Cortex of kidney (tissue), 1 donor: ENCODE measurements around the gene PI4KA.
A peak's percentile ranks its signal among the peaks of the same experiment; 100 is the strongest.
"Not testable (repeated sequence)": the region's sequence is repeated elsewhere in the genome, so short reads cannot be mapped to it uniquely, and the experiment has no call there.

Experiments
- DNase-seq: peaks from one replicate; lab custom pipeline; 2025; lab: John Stamatoyannopoulos, UW

PI4KA gene

DNA sequence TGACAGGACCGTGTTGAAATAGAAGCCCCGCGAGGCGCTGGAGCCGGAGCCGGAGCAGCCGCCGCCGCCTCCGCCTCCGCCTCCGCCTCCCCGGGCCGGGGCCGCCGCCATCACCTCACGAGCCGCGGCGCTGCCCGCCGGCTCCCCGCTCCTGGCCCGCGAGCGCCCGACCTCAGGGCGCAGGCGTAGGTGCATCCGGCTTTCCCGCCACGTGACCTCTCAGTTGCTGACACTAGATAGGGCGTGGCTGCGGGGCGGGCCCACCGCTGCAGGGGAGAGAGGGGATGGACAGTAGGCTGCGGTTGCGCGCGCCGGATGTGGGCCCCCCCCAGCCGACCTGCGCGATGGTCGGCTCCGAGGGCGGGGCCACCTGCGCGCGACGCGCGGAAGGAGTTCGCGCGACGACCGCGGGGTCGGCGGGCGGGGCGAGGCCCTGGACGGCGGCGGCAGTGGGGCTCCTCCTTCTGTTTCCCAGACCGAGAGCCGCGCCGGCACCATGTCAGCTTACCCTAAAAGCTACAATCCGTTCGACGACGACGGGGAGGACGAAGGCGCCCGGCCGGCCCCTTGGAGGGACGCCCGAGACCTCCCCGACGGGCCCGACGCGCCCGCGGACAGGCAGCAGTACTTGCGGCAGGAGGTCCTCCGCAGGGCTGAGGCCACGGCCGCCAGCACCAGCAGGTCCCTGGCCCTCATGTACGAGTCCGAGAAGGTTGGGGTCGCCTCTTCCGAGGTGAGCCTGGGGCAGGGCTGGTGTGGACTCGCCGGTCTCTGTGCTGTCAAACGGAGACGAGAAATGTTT lies at the start of gene PI4KA, which contains the start of gene SNAP29:
Gene PI4KA, minus strand, starts transcription at position 197 of the 802 bp plus-strand sequence. Its CDS starts 86 bp downstream, at position 111.
Gene SNAP29, plus strand, starts transcription at position 393 of the 802 bp plus-strand sequence. Its CDS starts 104 bp downstream, at position 497.
- peak; percentile 95 for DNase-seq

DNA sequence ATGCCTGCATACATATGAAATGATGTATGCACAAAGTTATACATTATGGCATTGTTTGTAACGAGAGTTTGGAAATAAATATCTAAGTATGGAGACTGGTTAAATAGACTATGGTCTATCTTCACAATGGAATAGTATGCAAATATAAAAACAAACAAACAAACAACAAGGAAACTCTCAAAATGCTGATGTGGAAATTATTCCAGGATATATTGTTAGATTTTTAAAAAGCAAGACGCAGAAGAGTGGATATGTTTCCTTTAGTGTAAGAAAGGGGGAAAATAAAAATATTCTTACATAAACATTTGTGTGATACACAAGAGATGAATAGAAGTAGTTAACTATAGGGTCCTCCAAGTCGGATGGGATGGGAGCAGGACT lies 47.8 kb upstream of the PI4KA start:
- DNase-seq: no peak

DNA sequence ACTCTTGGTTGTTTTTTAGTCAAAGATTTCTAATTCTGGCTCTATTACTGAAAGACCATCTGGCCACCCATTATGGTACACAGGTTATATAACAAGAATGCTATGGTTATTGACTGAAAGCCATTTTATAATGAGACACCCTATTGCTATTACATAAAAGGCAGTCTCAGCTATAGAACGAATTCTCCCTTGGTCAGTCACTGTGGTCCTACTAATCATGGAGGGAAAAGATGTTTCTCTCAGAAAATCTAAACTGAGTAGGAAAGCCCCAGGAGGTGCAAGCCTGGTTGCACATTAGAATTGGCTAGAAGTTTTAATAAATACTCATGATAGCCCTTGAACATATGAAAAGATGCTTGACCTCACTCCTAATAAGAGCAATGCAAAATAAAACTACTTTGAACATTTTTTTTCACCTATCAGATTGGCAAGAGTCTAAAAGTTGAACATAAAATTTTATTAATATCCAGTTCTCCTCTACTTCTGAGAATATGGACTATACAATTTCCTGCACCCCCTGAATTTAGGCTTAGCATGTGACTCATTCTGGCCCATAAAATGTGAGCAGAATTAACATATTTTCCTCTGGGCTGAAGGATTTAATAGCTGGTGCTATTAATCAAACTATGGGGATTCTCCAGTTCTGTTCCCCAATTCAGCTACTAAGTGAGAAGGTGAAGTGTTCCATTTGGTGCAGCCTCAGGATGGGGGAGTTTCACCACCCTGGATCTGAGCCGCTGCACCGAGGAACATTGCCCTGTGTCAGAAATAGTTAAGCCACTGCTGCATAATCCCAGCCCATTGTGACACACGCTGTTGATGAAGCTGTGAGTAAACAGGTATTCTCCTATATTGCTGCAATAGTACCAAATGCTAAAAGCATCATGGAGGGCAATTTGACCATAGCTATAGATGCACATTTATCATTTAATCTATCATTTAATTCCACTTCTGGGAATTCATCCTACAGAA lies 47.1 kb upstream of the PI4KA start:
- DNase-seq: no peak

DNA sequence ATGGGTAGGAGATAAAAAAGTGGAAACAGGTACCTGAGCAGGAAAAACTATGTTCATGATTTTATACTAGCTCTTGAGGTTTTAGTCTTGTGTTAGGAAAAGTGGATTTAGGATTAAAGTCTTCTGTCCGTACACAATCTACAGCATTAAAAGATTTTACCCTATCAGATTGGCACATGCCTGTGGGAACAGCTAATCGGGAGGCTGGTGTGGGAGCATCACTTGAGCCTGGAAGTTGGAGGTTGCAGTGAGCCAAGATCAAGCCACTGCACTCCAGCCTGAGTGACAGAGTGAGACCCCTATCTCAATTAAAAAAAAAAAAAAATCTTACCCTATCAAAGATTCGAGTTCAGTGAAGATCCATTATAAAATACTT lies 46.4 kb upstream of the PI4KA start:
- DNase-seq: no peak

DNA sequence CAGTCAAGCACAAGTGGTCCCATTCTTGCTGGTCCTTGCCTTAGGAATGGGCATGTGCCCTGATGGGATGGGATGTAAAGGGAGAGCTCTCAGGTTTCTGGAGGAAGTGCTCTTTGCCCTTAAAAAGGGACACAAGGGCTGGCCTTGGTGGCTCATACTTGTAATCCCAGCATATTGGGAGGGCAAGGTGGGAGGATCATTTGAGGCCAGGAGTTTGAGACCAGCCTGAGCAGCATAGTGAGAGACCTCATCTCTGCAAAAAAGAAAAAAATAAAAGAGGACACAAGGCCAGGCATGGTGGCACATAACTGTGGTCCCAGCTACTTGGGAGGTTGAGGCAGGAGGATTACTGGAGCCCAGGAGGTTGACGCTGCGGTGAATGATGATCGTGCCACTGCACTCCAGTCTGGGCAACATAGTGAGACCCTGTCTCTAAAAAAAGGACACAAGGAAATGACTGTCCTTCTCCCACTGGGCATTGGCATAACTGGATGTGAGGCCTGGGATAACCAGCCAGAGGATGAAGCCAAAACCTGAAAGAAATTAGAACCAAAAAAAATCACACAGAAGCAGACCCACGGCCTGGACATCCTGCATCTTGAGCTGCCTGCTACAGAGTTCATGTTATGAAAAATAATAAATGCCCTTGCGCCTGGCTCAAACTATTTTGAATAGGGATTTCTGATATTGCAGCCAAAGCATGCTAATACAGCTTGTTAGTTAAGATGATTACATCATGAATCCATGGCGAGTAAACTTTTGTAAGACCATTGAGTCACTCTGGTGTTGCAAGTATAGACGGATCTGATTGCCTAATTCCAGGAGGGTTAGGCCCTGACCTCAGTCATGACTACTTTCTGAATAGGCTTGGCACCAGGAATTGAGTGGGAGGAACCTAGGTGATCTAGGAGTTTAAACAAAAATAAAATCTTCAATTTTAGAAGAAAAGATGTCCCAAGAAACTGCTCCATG lies 45.7 kb upstream of the PI4KA start:
- no peak for DNase-seq

DNA sequence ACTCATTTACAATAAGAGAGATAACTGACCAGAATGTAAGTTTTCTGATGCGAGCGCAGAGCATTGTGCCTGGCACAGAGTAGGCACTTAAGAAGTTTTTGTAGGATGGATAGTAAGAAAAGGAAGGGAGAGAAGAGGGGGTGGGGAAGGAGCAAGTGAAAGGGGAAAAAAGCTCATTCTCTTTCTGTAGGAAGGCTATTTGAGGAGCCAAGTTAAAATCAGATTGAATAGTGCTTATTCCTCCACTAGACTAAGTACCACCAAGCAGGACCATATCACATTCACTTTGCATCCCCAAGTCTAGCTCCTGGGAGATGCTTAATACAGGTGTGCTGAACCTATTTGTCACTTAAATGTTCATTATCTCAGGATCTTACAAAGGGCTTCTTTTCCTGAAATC lies 44.5 kb upstream of the PI4KA start:
- no peak for DNase-seq

DNA sequence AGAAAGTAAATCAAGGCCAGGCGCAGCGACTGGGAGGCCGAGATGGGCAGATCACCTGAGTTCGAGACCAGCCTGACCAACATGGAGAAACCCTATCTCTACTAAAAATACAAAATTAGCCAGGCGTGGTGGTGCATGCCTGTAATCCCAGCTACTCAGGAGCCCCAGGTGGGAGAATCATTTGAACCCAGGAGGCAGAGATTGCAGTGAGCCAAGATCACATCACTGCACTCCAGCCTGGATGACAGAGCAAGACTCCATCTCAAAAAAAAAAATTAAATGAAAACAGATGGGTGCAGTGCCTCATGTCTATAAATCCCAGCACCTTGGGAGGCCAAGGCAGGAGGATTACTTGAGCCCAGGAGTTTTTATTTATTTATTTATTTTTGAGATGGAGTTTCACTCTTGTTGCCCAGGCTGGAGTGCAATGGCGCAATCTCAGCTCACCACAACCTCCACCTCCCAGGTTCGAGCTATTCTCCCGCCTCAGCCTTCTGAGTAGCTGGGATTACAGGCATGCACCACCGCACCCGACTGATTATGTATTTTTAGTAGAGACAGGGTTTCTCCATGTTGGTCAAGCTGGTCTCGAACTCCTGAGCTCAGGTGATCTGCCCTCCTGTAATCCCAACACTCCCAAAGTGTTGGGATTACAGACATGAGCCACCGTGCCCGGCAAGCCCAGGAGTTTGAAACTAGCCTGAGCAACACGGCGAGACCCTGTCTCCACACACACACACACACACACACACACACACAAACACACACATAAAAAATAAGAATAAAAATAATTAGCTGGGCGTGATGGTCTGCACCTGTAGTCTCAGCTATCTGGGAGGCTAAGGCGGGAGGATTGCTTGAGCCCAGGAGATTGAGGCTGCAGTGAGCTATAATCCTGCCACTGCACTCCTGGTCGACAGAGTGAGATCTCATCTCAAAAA lies 42.8 kb upstream of the PI4KA start:
- DNase-seq: not testable (repeated sequence)

DNA sequence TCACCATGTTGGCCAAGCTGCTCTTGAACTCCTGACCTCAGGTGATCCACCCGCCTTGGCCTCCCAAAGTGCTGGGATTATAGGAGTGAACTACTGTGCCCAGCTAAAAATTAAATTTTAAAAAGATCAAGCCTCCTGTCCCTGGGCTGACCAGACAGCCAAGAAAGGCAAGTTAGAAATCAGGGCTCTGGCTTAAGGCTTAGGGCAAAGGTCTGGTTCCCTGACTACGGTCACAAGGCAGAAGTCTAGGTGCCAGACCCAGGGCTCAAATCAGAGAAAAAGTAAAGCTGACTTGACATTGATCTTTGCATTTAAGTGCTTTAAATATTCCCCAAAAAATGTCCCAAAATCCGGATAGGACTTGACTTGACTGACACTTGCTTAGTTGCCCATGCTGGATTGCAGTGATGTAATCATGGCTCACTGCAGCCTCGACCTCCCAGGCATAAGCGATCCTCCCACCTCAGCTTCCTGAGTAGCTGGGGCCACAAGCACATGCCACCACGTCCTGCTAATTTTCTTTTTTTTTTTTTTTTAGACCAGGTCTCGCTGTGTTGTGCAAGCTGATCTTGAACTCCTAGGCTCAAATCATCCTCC lies 41.3 kb upstream of the PI4KA start:
- no peak for DNase-seq

DNA sequence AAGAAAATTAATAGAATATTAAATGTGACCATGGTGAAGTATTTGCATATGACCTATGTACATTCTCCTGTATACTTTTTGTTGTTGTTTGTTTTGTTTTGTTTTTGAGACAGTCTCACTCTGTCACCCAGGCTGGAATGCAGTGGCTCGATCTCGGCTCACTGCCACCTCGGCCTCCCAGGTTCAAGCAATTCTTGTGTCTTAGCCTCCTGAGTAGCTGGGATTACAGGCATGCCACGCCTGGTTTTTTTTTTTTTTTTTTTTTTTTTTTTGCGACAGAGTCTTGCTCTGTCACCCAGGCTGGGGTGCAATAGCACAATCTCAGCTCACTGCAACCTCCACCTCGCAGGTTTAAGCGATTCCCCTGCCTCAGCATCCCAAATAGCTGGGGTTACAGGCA lies 39.1 kb upstream of the PI4KA start:
- not testable (repeated sequence) for DNase-seq

DNA sequence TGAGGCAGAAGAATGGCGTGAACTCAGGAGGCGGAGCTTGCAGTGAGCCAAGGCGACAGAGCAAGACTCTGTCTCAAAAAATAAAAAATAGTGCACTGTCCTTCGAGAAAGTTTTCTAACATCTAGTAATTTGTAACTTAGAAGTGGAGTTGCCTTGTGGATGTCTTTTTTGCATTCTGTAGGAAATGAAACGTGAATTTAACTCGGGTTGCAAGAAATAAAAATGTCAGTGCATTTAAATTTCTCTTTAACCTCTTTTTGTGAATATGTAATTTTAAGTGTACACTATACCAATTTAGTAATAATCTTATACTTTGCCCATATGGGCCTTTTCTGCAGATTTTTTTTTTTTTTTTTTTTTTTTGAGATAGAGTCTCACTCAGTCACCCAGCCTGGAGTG lies 32.4 kb upstream of the PI4KA start:
- no peak for DNase-seq

DNA sequence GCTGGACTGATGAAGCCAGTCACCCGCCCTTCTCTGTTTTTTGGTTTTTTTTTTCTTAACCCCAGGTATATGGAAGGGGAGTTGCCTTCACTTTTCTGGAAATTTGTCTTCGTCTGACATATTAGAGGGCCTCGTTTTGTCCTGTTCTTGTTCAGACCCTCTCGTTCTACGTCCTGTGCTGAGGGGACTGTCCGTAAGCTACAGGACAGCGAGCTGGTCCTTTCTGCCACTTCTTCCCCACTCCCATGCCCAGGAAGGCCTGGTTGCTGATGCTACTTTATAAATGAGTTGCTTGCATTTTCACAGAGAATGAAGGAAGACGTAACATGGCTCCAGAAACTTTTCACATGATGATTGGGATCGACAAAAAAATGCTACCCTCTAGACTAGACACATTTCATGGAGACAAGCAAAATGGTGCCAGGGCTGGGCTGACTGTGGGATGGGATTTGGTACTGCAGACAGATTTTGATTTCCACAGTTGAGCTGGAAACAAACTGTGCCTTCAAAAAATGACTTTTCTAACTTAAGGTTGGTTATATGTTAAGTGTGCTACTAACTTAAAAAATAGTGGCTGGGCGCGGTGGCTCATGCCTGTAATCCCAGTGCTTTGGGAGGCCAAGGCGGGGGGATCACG lies 31.4 kb upstream of the PI4KA start:
- no peak for DNase-seq

DNA sequence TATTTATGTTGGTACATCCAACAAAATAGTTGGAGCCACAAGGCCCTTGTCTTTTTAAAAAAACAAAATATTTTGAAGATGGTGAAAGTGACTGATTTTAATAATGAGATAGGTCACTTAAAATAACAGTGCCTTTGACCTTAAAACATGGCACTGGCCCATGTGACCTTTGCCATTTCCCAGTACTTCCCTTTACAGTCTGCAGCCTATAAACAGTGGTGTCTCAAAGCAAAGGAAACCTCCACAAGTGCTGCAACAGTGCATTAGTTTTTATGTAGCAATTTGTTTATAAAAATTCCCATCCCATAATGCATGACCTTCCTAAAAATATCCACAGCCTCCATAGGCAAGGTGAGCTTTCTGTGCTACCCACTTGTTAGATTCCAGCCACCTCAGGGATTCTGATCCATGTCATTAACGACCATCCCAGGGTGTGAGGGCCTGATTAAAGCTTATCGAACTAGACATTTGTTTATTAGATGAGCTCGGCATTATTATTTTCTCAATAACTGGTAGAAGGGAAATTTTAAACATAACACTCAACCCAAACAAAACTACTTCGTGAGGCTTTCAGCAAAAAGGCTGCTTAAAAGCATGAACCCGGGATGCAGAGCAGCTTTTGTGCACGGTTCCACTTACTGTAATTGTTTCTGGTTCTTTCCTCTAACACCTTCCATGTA lies 30.6 kb upstream of the PI4KA start:
- DNase-seq: no peak

DNA sequence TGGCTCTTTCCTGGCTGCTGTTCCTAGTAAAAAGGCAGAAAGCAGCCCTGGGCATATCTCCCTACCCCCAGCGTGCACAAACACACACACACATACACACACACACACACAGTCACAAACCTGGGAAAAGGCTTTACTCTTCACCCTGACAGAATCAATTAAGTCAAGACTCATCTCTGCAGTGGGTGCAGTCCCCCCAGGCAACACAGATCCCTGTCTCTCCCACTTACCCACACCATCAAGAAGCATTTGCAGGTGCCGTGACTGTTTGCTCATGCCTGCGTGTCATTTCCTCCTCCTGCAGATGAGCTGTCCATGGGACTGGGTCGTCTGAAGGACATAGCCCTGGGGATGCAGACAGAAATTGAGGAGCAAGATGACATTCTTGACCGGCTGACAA lies 28.8 kb upstream of the PI4KA start:
- DNase-seq: no peak

DNA sequence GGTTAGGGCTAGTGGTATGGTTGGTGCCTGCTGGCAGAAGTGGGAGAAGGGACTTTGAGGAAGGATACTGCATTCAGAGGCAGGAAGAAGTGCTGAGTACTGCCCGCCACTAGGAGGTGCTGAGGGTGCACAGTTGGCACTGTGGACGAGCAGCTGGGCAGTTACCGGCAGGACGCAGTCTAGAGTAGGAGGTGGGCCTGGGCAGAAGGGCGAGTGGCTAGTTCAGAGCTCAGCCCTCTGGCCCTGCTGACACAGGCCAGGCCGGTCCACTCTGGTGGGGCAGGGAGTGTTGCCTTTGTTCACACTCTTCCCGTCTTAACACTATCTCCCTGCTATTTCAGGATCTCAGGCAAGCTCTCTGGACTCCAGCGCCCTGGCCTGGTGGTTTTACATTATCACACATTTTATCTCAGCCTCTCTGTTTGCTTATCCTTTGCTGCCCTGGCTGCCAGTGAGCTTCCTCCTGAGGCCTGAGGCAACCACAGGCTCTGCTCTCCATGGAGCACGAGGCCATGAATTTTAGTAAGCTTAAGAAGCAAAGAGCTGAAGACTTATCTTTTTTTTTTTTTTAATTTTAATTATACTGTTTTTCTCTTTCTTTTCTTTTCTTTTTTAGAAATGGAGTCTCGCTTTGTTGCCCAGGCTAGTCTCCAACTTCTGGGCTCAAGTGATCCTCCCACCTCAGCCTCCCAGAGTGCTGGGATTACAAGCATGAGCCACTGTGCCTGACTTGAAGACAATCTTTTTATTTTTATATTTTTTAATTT lies 27.1 kb upstream of the PI4KA start:
- no peak for DNase-seq

DNA sequence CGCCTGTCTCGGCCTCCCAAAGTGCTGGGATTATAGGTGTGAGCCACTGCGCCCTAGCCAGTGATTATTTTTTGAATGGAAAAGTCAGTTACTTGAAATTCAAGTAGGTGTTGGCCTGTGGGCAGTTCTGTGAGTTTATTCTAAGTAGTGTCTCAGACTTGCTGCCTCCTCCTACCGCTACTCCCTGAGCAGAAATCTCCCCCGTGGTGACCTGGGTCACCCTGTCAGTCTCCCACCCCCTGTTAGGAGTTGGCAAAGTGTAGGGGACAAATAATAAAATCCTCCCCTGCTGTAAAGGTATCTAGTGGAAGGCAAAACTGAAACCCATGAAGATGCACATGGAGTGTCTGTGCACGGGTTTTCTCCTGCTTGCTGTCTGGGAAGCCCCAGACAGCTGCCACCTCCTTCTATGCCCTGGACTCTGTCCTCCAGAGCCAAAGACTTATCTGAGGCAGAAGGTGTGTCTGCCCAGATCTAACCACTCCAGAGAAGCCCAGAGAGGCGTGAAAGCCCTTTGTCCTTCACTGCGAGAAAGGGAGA lies 26.5 kb upstream of the PI4KA start:
- no peak for DNase-seq

DNA sequence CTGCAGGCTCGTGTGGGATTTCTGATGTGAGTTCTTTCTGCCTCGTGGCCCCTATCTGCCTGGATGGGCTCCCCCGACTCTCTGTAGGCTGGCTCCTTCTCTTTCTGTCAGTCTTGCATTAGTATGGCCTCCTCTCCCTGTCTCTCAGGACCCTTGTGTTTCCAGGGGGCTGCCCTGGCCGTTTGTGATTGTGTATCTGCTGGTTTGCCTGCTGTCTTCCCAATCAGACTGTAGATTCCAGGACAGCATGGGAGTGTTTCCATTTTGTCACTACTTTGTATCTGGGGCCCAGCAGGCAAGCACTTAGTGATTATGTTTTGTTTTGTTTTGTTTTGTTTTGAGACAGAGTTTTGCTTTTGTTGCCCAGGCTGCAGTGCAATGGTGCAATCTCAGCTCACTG lies 25.8 kb upstream of the PI4KA start:
- DNase-seq: no peak

DNA sequence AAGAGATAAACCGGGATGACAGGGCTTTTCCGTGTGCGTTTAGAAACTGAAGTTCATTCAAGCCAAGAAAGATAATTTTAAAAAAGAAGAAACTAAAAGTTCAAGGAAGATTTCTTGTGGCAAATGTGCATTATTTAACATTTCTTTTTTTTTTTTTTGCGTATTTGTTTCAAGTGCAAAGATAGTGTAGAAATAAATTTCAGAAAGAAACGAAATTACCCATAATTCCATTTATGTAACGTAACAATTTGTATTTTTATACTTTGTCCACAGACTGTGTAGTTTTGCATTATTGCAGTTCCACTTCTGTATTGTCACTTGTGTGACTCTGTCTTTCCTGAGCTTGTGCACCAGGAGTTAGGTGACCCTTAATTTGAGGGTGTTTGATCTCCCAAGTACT lies 24.2 kb upstream of the PI4KA start:
- no peak for DNase-seq
